Measurements from ENCODE around the gene TRIM27.
"Not testable (repeated sequence)": the region's sequence is repeated elsewhere in the genome, so short reads cannot be mapped to it uniquely, and the experiment has no call there.

Gene TRIM27, protein sequence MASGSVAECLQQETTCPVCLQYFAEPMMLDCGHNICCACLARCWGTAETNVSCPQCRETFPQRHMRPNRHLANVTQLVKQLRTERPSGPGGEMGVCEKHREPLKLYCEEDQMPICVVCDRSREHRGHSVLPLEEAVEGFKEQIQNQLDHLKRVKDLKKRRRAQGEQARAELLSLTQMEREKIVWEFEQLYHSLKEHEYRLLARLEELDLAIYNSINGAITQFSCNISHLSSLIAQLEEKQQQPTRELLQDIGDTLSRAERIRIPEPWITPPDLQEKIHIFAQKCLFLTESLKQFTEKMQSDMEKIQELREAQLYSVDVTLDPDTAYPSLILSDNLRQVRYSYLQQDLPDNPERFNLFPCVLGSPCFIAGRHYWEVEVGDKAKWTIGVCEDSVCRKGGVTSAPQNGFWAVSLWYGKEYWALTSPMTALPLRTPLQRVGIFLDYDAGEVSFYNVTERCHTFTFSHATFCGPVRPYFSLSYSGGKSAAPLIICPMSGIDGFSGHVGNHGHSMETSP

DNA sequence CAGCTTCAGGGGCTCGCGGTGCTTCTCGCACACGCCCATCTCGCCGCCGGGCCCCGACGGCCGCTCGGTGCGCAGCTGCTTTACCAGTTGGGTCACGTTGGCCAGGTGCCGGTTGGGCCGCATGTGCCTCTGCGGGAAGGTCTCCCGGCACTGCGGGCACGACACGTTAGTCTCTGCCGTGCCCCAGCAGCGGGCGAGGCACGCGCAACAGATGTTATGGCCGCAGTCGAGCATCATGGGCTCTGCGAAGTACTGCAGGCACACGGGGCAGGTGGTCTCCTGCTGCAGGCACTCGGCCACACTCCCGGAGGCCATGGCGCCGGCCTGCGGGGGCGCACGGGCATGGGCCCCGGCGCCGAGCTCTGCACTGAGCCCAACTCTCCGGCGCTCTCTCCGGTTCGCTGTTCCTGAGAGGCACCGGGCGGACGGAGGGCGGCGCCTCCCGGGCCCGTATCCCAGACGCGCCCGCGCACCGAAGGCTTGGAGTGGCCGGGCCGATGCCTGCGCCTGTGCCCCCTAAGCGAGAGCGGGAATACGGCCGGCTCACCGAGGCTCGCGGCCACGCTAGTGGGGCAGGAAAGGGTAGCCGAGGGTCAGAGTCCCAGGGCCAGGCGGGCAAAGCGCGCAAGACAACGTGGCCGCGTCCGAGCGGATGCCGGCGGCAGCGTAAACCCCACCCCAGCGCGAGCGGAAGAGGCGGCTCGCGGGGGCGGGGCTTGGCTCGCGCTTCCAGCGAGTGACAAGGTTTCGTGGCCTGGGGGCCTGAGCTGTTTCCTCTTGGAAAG, at the start of gene TRIM27:
Gene TRIM27 (minus strand): TSS at position 668 of the 785 bp plus-strand sequence. CDS start 353 bp downstream, at position 315.
- DNase-seq (ENCODE audit: low read depth) = peak; percentile 71
- TF ChIP-seq, protein P1, sequence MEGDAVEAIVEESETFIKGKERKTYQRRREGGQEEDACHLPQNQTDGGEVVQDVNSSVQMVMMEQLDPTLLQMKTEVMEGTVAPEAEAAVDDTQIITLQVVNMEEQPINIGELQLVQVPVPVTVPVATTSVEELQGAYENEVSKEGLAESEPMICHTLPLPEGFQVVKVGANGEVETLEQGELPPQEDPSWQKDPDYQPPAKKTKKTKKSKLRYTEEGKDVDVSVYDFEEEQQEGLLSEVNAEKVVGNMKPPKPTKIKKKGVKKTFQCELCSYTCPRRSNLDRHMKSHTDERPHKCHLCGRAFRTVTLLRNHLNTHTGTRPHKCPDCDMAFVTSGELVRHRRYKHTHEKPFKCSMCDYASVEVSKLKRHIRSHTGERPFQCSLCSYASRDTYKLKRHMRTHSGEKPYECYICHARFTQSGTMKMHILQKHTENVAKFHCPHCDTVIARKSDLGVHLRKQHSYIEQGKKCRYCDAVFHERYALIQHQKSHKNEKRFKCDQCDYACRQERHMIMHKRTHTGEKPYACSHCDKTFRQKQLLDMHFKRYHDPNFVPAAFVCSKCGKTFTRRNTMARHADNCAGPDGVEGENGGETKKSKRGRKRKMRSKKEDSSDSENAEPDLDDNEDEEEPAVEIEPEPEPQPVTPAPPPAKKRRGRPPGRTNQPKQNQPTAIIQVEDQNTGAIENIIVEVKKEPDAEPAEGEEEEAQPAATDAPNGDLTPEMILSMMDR (conservative IDR thresholded peaks at IDR 0.05; ENCODE audit: control insufficient read depth, insufficient read depth, low read depth, low read length) = no peak
- peak within 1 kb of the TSS; percentile 93 for H3K4me3 ChIP-seq (ENCODE audit: control insufficient read depth, low read depth, low read length)

DNA sequence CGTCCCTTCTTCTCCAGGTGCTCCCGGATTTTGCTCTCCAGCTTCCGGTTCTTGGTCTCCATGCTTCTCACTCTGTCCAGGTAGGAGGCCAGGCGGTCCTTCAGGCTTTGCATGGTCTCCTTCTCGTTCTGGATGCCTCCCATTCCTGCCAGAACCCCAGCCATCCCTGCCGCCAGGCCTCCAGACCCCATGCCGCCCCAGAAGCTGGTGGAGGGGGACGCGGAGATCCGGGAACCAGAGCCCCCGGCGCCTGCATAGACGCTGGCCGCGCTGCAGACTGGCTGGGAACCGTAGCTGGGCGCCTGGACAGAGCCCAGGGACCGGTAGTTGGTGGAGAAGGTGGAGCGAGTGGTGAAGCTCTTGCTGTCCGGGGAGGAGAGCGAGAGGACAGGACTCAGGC, 46.3 kb upstream of the TRIM27 start:
- not testable (repeated sequence) for DNase-seq (ENCODE audit: low read depth); H3K4me3 ChIP-seq (ENCODE audit: control insufficient read depth, low read depth, low read length)

DNA sequence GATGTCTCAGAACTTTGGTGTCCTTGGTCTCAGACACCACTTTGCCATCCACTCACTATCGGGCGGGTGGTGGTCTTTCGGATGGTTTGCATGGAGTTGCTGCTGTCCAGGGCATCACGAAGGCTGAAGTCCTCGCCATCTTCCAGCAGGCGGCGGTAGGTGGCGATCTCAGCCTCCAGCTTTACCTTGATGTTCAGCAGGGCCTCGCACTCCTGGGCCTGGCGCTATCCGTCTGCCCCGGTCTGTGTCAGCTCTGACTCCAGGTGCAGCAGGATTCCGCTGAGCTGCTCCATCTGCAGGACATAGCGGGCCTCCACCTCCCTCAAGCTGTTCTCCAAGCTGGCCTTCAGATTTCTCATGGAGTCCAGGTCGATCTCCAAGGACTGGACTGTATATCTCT, 45.3 kb upstream of the TRIM27 start:
- TF ChIP-seq, protein P1 (conservative IDR thresholded peaks at IDR 0.05; ENCODE audit: control insufficient read depth, insufficient read depth, low read depth, low read length) = no peak
- no peak overlapping the region for H3K4me3 ChIP-seq (ENCODE audit: control insufficient read depth, low read depth, low read length)
- no peak for DNase-seq (ENCODE audit: low read depth)

DNA sequence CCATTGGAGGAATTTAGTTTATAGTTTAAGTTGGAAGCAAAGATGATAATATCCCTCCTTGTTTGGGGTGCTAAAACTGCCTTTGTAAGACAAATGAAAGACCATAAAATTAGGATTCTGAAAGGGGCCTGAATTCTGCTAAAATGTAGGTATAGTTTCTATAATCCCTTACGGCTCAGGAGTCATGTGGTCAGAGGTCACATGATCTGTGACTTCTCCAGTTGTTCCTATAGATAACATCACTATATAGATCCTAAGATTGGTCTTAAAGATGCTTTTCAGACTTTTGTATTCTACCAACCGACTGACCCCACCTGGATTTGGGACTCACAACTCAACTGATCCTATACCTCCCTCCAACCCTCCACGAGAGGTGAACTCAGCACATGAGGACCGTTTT, 44.7 kb upstream of the TRIM27 start:
- TF ChIP-seq, protein P1 (conservative IDR thresholded peaks at IDR 0.05; ENCODE audit: control insufficient read depth, insufficient read depth, low read depth, low read length) = no peak

DNA sequence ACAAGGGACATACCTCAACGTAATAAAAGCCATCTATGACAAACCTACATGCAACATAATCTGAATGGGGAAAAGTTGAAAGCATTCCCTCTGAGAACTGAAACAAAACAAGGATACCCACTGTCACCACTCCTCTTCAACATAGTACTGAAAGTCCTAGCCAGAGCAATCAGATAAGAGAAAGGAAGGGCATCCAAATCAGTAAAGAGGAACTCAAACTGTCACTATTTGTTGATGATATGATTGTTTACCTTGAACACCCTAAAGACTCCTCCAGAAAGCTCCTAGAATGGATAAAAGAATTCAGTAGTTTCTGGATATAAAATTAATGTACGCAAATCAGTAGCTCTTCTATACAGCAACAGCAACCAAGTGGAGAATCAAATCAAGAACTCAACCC, 41.9 kb upstream of the TRIM27 start:
- TF ChIP-seq, protein P1 (conservative IDR thresholded peaks at IDR 0.05; ENCODE audit: control insufficient read depth, insufficient read depth, low read depth, low read length) = no peak
- H3K4me3 ChIP-seq (ENCODE audit: control insufficient read depth, low read depth, low read length) = no peak overlapping the region

More for the DNA sequence above, 44.7 kb upstream of the TRIM27 start:
- DNase-seq (ENCODE audit: low read depth) = no peak
- no peak overlapping the region for H3K4me3 ChIP-seq (ENCODE audit: control insufficient read depth, low read depth, low read length)

DNA sequence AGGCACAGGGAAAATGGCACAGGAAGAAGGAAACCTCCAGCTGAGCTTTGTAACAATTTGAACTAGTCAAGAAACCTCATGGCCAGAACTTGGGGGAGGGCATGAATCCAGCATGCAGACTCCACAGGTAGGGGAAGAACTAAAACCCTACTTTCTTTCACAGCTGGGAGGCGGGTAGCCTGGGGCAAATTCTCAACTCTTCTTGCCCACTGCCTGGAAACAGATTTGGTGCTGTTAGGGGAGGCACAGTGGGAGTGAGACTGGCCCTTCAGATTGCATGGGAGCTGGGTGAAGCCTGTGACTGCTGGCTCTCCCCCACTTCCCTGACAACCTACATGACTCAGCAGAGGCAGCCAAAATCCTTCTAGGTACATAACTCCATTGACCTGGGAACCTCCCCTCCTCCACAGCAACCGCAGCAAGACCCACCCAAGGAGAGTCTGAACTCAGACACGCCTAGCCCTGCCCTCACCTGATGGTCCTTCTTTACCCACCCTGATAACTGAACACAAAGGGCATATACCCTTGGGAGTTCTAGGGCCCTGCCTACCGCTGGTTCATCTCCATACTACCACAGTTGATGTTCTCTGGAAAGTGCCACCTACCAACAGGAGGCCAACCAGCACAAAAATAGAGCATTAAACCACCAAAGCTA, 37.2 kb upstream of the TRIM27 start:
- TF ChIP-seq, protein P1 (conservative IDR thresholded peaks at IDR 0.05; ENCODE audit: control insufficient read depth, insufficient read depth, low read depth, low read length) = no peak
- DNase-seq (ENCODE audit: low read depth) = no peak
- no peak overlapping the region for H3K4me3 ChIP-seq (ENCODE audit: control insufficient read depth, low read depth, low read length)

More for the DNA sequence above, 41.9 kb upstream of the TRIM27 start:
- no peak for DNase-seq (ENCODE audit: low read depth)

DNA sequence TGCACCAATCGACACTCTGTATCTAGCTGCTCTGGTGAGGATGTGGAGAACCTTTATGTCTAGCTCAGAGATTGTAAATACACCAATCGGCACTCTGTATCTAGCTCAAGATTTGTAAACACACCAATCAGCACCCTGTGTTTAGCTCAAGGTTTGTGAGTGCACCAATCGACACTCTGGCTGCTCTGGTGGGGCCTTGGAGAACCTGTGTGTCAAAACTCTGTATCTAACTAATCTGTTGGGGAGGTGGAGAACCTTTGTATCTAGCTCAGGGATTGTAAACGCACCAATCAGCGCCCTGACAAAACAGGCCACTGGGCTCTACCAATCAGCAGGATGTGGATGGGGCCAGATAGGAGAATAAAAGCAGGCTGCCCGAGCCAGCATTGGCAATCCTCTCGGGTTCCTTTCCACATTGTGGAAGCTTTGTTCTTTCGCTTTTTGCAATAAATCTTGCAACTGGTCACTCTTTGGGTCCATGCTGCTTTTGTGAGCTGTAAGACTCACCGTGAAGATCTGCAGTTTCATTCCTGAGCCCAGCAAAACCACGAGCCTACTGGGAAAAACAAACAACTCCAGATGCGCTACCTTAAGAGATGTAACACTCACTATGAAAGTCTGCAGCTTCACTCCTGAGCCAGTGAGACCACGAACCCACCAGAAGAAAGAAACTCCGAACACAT, 34.9 kb upstream of the TRIM27 start:
- not testable (repeated sequence) for H3K4me3 ChIP-seq (ENCODE audit: control insufficient read depth, low read depth, low read length); DNase-seq (ENCODE audit: low read depth)

DNA sequence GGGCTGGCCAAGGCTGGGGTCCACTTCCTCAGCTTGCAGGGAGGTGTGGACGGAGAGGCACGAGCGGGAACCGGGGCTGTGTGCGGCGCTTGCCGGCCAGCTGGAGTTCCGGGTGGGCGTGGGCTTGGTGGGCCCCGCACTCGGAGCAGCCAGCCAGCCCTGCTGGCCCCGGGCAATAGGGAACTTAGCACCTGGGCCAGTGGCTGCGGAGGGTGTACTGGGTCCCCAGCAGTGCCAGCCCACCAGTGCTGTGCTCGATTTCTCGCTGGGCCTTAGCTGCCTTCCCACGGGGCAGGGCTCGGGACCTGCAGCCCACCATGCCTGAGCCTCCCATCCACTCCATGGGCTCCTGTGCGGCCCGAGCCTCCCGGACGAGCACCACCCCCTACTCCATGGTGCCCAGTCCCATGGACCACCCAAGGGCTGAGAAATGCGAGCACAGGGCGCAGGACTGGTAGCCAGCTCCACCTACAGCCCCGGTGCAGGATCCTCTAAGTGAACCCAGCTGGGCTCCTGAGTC, 34.1 kb upstream of the TRIM27 start:
- H3K4me3 ChIP-seq (ENCODE audit: control insufficient read depth, low read depth, low read length); DNase-seq (ENCODE audit: low read depth): not testable (repeated sequence)
